Neural progenitor cell (in vitro differentiated cells): ENCODE measurements around the gene GTPBP3.

ENCODE experiments used
- CTCF ChIP-seq: fragments of 200-600 bp; sonication (generic); IDR thresholded peaks from 2 replicates; pipeline ENCODE4 v1.5.1; 2017; ENCODE audit warnings: antibody characterized with exemption, mild to moderate bottlenecking
- EZH2 ChIP-seq: fragments of 200-600 bp; sonication (generic); IDR thresholded peaks from 2 replicates; pipeline ENCODE4 v1.6.1; 2017; ENCODE audit warnings: antibody characterized with exemption, mild to moderate bottlenecking, moderate library complexity

GRCh38 chr19:17322854-17323253, 14.5 kb upstream of the GTPBP3 start:
- no peak for TF ChIP-seq CTCF
- no peak for TF ChIP-seq EZH2
